HUES48 (cell line): ENCODE results near the gene PRRG1.
"Not testable (repeated sequence)": the region's sequence is repeated elsewhere in the genome, so short reads cannot be mapped to it uniquely, and the experiment has no call there.

Source experiments
- H3K27ac ChIP-seq: one replicate; pipeline ENCODE4 v1.7.0; 2013; ENCODE audit warnings: low read depth, low read length, inconsistent platforms
- H3K27me3 ChIP-seq: 2 replicates; pipeline ENCODE4 v1.6.1; 2013; ENCODE audit warnings: mild to moderate bottlenecking, low read length; ENCODE audit not compliant: control insufficient read depth, insufficient read depth
- H3K36me3 ChIP-seq: 2 replicates; pipeline ENCODE4 v1.6.1; 2013; ENCODE audit warnings: low read length; ENCODE audit not compliant: control insufficient read depth, insufficient read depth
- H3K4me1 ChIP-seq: 2 replicates; pipeline ENCODE4 v1.6.1; 2013; ENCODE audit warnings: mild to moderate bottlenecking, low read length; ENCODE audit not compliant: control insufficient read depth, insufficient read depth
- H3K4me3 ChIP-seq: 2 replicates; pipeline ENCODE4 v1.5.1; 2013; ENCODE audit warnings: mild to moderate bottlenecking, low read depth, low read length
- H3K9ac ChIP-seq: 2 replicates; pipeline ENCODE4 v1.6.1; 2013; ENCODE audit warnings: mild to moderate bottlenecking, low read depth, low read length, moderate library complexity
- H3K9me3 ChIP-seq: 2 replicates; pipeline ENCODE4 v1.6.1; 2013; ENCODE audit warnings: low read length; ENCODE audit not compliant: control insufficient read depth, insufficient read depth

The PRRG1 gene

DNA sequence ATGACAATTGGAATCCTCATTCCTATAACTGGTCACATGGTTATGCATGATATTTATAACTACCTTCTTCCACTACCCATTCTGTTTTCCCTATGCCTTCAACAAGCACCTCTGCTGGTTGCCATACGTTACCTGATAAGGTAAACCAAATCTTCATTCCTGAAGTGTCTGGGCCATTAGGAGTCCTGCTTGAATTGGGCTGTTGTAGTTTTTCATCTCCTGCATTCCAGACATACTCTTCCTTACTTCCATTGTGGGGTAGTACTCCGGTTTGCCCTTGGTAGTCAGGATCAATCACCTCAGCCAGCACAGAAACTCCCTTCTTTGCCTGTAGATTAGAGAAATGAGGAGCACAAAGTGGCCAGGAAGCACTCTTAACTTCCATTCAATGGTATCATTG, 113.2 kb downstream of the PRRG1 start:
- Histone ChIP-seq H3K27ac (no peak overlapping the region), H3K4me3 (no peak overlapping the region), H3K4me1 (peaks cover 12% of the 10 kb centered on the region), H3K9ac (no peak overlapping the region), H3K9me3 (no peaks in the 10 kb centered on the region), H3K27me3 (no peaks in the 10 kb centered on the region), H3K36me3 (peaks cover 10% of the 10 kb centered on the region)

DNA sequence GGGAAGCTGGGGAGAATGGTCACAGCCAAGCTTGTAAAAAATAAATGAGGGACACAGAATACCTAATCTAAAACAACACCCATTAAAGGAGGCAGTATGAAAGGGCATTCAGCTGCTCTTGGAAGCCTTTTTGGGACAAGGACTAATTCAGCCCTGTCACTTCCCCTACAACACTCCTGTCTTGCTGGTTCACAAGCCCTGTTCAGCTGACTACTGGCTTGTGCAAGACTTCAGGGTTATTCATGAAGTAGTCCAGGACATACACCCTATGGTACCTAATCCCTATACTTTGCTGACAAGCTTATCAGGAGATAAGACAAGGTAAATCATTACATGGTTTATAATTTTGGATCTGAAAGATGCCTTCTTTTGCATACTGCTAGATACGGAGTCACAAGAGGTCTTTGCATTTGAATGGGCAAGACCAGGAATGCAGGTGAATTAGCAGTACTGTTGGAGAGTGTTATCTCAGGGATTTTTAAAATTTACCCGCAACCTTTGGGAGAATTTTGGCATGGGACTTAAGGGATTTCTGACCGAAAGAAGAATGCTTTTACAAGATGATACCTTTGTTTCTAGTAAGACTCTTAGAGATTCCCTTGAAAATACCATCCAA, 119.1 kb downstream of the PRRG1 start:
- peak overlapping the region; percentile 76 for H3K27ac ChIP-seq
- 0 out of 2 replicates have a peak, but pooled peaks cover 4% of the 10 kb centered on the region for H3K36me3 ChIP-seq
- H3K9me3 ChIP-seq = no peaks in the 10 kb centered on the region
- no peaks in the 10 kb centered on the region for H3K27me3 ChIP-seq
- peaks cover 20% of the 10 kb centered on the region for H3K4me1 ChIP-seq
- H3K4me3 ChIP-seq = no peak overlapping the region
- no peak overlapping the region for H3K9ac ChIP-seq

DNA sequence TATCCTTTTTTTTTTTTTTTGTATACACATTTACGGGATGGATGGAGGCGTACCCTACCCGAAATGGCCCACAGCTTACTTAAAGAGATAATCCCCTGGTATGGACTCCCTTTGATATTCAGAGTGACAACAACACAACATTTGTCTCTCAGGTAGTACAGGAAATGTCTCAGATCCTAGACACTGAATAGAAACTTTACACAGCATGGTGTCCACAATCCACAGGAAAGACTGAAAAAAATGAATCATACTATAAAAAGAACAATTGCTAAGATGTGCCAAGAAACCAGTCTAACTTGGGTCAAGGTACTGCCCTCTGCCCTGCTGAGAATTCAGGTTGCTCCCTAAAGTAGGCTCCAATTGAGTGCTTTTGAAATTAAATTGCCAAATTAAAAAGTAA, 121.5 kb downstream of the PRRG1 start:
- Histone ChIP-seq H3K27me3 (no peaks in the 10 kb centered on the region), H3K4me3 (no peak overlapping the region), H3K36me3 (0 out of 2 replicates have a peak, but pooled peaks cover 4% of the 10 kb centered on the region), H3K4me1 (peaks cover 31% of the 10 kb centered on the region), H3K9me3 (no peaks in the 10 kb centered on the region), H3K9ac (no peak overlapping the region), H3K27ac (no peak overlapping the region)

DNA sequence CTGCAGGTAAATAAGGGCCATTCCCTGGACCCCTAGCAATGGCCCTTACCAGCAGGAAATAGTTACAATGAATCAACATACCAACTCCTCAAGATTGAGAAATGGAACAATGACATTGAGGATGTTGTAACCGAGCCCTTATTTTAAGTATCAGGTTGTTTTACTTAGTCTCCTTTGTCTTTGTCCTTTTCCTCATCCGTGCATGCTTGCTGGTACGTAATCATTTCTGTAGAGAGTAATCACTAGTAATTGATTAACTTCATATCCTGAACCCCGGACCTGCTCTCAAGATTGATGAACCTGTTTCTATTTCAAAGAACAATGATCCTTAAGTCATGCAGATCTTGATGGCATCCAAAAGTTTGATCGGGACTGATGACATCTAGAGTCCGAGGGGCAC, 123.7 kb downstream of the PRRG1 start:
- H3K4me1 ChIP-seq = peaks cover 47% of the 10 kb centered on the region
- H3K9ac ChIP-seq = no peak overlapping the region
- H3K36me3 ChIP-seq = 0 out of 2 replicates have a peak, but pooled peaks cover 4% of the 10 kb centered on the region
- no peaks in the 10 kb centered on the region for H3K27me3 ChIP-seq
- no peak overlapping the region for H3K4me3 ChIP-seq
- no peak overlapping the region for H3K27ac ChIP-seq
- H3K9me3 ChIP-seq = no peaks in the 10 kb centered on the region

DNA sequence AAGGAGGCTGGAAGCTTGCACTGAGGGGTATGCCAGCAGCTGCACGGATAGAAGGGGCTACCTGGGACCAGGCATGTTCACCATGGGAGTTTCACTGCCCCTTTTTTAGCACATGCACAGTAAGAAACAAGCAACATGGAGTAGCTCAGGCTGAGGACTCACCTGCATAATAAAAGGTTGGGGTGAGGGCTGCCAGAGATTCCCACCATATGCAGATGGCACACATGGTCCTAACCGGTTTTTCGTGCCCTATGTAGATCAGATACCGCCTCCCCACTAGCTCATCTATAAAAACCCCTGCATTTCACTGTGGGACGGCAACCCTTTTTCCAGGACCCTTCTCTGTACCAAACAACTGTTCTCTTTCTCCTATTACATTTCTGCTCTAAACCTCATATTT, 125.3 kb downstream of the PRRG1 start:
- H3K4me3 ChIP-seq = no peak overlapping the region
- H3K9ac ChIP-seq = no peak overlapping the region
- no peak overlapping the region for H3K27ac ChIP-seq
- H3K9me3 ChIP-seq = no peaks in the 10 kb centered on the region
- 0 out of 2 replicates have a peak, but pooled peaks cover 4% of the 10 kb centered on the region for H3K36me3 ChIP-seq
- no peaks in the 10 kb centered on the region for H3K27me3 ChIP-seq
- H3K4me1 ChIP-seq = peaks cover 36% of the 10 kb centered on the region

GRCh38 chrX:37476571-37477170, 127.5 kb downstream of the PRRG1 start:
- Histone ChIP-seq H3K36me3 (0 out of 2 replicates have a peak, but pooled peaks cover 4% of the 10 kb centered on the region), H3K4me1 (peaks cover 36% of the 10 kb centered on the region), H3K9ac (peak overlapping the region; percentile 31; the same call in 1 of the 2 replicates), H3K9me3 (no peaks in the 10 kb centered on the region), H3K27ac (peak overlapping the region; percentile 84), H3K27me3 (no peaks in the 10 kb centered on the region), H3K4me3 (peak overlapping the region; percentile 45)

GRCh38 chrX:37484335-37484734, 135.2 kb downstream of the PRRG1 start:
- H3K27me3 ChIP-seq, H3K27ac ChIP-seq, H3K4me3 ChIP-seq, H3K4me1 ChIP-seq, H3K9ac ChIP-seq, H3K36me3 ChIP-seq: not testable (repeated sequence)
- peaks cover 13% of the 10 kb centered on the region; the same call in 1 of the 2 replicates for H3K9me3 ChIP-seq

DNA sequence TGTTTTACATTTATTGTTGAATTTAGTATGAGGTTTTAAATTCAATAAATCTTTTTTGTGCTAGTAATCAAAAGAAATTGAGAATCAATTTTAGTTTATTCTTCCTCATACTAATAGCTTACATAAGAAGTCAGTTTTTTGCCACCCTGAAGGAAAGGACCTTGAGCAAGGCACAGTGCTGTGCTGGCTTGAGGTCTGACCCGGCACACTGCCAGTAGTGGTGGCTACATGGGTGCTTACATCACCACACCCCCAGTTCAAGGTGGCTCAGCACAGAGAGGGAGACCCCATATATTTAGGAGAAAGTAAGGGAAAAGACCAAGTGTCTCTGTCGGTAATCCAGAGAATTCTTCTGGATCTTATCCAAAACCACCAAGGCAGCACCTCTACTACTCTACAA, 136.3 kb downstream of the PRRG1 start:
- Histone ChIP-seq H3K36me3 (no peaks in the 10 kb centered on the region), H3K4me3 (no peak overlapping the region), H3K27ac (no peak overlapping the region), H3K4me1 (no peaks in the 10 kb centered on the region), H3K9me3 (peaks cover 13% of the 10 kb centered on the region; the same call in 1 of the 2 replicates), H3K27me3 (no peaks in the 10 kb centered on the region), H3K9ac (no peak overlapping the region)

DNA sequence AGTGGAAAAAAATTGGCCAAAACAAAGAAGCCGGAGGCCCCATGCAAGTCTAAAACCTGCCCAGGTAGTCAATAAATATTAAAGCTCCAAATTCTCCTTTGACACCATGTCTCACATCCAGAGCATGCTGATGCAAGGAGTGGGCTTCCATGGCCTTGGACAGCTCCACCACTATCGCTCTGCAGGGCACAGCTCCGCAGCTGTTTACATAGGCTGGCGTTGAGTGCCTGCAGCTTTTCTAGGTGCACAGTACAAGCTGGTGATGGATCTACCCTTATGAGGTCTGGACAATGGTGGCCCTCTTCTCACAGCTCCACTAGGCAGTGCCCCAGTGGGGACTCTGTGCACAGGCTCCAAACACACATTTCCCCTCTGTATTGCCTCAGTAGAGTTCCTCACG, 138.1 kb downstream of the PRRG1 start:
- Histone ChIP-seq H3K9ac (no peak overlapping the region), H3K27me3 (no peaks in the 10 kb centered on the region), H3K4me1 (no peaks in the 10 kb centered on the region), H3K9me3 (peaks cover 13% of the 10 kb centered on the region; the same call in 1 of the 2 replicates), H3K27ac (no peak overlapping the region), H3K36me3 (no peaks in the 10 kb centered on the region), H3K4me3 (no peak overlapping the region)

DNA sequence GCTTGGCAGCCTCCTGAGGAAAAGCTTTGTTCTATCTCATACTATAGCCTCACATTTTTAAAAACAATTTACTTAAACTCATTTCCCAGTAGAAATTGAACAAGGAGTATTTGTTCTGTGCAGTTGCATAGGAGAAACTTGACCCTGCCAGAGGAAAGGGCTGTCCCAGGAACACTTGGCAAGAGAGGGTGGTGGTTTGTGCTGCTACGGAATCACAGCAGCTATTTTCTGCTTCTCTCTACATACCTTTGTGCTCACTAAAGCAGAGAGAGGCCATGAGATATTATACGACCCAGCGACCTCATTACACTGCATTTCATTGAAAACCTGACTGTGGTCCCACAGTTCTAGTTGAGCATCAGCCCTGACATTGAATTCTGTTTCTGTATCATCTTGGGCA, 139.2 kb downstream of the PRRG1 start:
- Histone ChIP-seq H3K9me3 (peaks cover 13% of the 10 kb centered on the region; the same call in 1 of the 2 replicates), H3K9ac (no peak overlapping the region), H3K4me3 (no peak overlapping the region), H3K27me3 (no peaks in the 10 kb centered on the region), H3K27ac (no peak overlapping the region), H3K36me3 (no peaks in the 10 kb centered on the region), H3K4me1 (no peaks in the 10 kb centered on the region)

GRCh38 chrX:37491686-37492085, 142.5 kb downstream of the PRRG1 start:
- Histone ChIP-seq H3K4me3 (no peak overlapping the region), H3K27ac (no peak overlapping the region), H3K36me3 (no peaks in the 10 kb centered on the region), H3K4me1 (peaks cover 6% of the 10 kb centered on the region; the same call in 1 of the 2 replicates), H3K9ac (no peak overlapping the region), H3K9me3 (peaks cover 10% of the 10 kb centered on the region; the same call in 1 of the 2 replicates), H3K27me3 (no peaks in the 10 kb centered on the region)
